LNCAP (cell line): ENCODE data around the gene TBX3.

Experiments
- CTCF ChIP-seq: fragments of 450-650 bp; IDR thresholded peaks from 2 replicates; pipeline ENCODE4 v1.5.1; 2017; ENCODE audit warnings: mild to moderate bottlenecking

Gene TBX3

GRCh38 chr12:114710151-114710550, 26.2 kb upstream of the TBX3 start:
- no peak for TF ChIP-seq CTCF

DNA sequence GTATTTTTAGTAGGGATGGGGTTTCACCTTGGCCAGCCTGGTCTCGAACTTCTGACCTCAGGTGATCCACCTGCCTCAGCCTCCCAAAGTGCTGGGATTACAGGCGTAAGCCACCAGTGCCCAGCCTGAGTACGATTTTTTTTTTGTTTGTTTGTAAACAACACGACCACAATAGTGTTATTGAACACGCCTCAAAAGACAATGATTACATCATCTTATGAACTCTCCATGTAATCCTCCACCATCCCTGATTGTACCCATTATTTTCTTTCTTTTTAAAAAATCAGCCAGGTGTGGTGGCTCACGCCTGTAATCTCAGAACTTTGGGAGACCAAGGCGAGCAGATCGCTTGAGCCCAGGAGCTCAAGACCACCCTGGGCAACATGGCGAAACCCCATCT, 25.1 kb upstream of the TBX3 start:
- TF ChIP-seq CTCF: no peak

DNA sequence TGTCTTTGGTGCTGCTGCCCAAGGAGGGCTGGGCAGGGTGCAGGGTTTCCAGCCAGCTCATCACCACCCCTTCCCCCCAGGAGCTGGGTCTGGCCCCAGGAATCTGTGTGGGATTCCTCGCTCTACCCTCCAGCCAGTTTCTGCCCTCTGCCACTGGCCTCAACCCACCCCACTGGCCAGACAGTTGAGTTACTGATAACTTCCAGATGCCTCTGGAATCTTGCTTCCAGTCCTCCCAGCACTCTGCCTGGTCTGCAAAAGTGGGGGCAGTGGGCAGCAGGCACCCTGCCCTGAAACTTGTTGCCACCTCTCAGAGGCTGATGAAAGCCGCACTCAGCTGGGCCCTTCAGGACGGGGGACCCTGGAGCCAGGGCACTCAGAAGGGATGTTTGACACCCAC, 20.1 kb upstream of the TBX3 start:
- TF ChIP-seq CTCF: no peak

DNA sequence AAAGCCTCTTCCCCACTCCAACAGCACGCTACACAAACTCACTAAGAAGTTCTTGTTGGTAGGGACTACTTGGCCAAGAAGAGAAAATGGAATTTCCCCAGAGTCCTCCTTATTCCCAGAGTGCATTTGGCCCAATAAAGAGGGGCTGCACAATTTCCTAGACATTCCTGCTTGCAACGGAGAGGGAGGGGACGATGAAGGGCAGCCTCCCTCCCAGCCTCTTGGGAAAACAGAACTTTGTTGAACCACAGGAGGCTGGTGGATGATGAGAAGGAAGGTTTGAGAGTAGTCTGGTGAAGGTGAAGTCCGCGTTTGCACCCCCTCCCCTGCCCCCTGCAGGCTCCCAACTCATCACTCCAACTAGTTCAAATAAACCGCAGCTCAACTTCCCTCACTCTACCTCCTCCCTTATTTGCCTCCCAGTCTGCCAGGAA, 19.1 kb upstream of the TBX3 start:
- TF ChIP-seq CTCF: no peak

DNA sequence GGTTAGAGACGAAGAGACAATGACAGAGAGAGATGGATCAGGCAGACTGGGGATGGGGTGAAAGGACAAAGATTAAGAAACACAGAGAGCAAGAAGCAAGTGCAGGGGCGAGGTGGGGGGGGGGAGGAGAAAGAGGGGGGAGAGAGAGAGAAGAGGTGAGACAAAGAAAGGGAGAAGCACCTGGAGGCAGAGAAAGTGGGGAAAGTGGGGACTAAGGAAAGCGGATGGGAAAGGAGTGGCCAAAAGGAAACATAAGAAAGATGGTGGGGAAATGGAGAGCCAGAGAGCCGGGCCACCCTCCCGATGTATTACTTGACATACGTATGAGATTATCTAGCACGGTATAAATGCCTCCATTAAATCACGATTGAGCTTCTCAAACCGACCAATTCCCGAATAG, 18.5 kb upstream of the TBX3 start:
- TF ChIP-seq CTCF: no peak

DNA sequence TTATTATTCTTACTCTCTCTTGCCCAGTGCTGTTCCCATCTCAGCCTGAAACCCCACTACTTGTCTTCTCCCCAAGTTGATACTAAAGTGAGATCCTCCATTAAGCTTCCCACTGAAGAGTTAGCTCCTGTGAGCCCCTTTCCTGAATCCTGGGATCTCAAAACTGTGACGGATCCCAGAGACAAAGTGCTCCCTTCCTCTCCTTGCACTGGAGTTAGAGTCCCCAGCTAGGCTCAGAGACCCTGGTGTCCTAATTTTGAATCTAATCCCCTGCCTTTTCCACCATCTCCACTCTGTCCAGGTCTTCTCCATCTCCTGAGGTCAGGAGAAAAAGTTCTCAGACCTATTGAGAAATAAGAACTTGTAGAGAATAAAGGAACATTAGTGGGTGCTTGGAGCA, 17.6 kb upstream of the TBX3 start:
- no peak for TF ChIP-seq CTCF

DNA sequence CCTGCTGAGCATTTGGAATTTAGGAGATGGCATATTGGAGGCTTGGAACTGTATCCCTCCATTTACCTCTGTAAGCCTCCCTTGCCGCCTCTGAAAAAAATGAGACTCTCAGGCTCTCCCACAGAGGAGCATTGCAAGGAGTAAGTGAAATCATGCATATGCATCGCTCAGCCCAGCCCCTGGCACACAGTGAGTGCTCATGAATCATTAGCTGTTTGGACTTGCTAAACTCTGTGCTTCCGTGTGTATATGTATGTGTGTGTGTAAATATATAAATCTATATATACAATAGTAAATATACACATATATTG, 17.1 kb upstream of the TBX3 start:
- no peak for TF ChIP-seq CTCF

DNA sequence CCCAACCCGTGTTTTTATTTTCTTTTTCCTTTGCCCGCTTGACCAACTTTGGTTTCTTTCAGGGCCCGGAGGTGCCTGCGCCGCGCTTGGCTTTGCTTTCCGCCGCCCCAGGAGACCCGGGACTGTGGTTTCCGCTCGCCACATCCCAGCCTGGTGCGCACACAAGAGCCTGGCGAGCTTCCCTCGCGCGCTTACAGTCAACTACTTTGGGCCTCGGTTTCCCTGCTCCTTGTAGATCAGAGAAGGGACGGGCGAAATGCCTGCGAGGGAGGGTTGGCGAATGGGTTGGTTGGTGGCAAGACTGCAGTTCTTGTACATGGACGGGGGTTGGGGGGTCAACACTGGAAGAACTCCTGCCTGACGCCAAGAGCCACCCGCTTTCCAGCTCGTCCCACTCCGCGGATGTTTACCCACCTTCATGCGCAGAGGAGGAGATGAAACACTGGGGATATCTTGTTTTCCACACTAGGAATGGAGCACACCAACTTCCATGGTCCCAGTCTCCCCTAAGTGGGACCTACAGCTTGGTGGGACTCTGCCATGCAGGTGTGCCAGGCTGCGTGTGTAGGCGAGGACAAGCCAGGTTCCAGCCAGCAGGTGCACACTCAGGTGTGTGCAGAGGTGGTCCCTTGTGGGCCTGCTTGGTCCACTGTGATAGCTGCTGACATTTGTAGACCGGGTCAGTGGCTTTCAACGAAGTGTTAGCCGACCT, 16.6 kb upstream of the TBX3 start:
- no peak for TF ChIP-seq CTCF
